ENCODE data around the gene PAPSS2.

- TF ChIP-seq, protein P1, sequence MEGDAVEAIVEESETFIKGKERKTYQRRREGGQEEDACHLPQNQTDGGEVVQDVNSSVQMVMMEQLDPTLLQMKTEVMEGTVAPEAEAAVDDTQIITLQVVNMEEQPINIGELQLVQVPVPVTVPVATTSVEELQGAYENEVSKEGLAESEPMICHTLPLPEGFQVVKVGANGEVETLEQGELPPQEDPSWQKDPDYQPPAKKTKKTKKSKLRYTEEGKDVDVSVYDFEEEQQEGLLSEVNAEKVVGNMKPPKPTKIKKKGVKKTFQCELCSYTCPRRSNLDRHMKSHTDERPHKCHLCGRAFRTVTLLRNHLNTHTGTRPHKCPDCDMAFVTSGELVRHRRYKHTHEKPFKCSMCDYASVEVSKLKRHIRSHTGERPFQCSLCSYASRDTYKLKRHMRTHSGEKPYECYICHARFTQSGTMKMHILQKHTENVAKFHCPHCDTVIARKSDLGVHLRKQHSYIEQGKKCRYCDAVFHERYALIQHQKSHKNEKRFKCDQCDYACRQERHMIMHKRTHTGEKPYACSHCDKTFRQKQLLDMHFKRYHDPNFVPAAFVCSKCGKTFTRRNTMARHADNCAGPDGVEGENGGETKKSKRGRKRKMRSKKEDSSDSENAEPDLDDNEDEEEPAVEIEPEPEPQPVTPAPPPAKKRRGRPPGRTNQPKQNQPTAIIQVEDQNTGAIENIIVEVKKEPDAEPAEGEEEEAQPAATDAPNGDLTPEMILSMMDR (IDR thresholded peaks at IDR 0.05): no peak
- no peak for TF ChIP-seq POLR2A (IDR thresholded peaks at IDR 0.05)
Measured at GRCh38 chr10:87761892-87762291, 102.2 kb downstream of the PAPSS2 start.

All from body of pancreas (tissue), 4 donors.